PC-9 (cell line): ENCODE measurements around the gene LRRC23.

Experiments used
- CTCF ChIP-seq: fragments of 200-600 bp; sonication (generic); conservative IDR thresholded peaks from 2 replicates; pipeline ENCODE4 v1.6.1; 2017; ENCODE audit warnings: mixed run types, antibody characterized with exemption, mild to moderate bottlenecking, moderate library complexity
- EZH2 ChIP-seq: fragments of 200-600 bp; sonication (generic); IDR thresholded peaks from 2 replicates; pipeline ENCODE4 v1.8.0; 2017; ENCODE audit warnings: antibody characterized with exemption, low read depth

- TF ChIP-seq CTCF (no peak), EZH2 (no peak)
These were observed 15.0 kb downstream of the LRRC23 start for GRCh38 chr12:6919588-6919987.
